Astrocyte of the hippocampus (primary cell): Measurements from ENCODE around the gene SLC4A1AP.

ENCODE experiments used
- DNase-seq: peaks from one replicate; pipeline ENCODE4 v3.0.0; 2011; ENCODE audit warnings: low read depth, low spot score

SLC4A1AP gene

DNA sequence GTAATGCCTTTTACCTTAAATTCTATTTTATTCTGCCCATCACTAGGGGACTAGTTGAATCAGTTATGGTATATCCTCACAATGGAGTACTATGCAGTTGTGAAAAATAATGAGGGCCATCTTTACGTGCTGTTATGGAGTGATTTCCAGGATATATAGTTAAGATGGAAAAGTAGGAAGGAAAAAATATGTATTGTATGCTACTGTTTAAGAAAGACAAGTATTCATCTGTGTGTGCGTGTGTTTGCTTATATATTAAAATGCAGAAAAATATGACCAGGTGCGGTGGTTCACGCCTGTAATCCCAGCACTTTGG lies 75.3 kb downstream of the SLC4A1AP start:
- DNase-seq = no peak

DNA sequence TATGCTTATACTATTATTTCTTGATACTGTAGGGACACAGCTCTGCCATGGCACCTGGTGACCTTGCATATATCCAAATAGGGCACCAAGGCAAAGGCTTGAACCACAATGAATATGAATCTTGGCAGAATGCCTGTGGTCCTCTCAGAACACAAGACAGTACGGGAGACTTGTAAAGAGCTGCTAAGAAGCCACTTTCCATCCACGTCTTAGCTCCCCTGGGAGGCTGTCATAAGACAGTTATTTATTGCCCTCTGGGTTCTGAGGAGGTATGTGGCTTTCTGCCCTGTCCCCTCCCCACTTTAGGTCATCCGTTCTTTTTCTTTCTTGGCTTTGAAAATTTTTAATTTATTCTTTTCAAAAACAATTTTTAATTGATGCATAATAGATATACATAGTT lies 78.0 kb downstream of the SLC4A1AP start:
- DNase-seq = no peak

DNA sequence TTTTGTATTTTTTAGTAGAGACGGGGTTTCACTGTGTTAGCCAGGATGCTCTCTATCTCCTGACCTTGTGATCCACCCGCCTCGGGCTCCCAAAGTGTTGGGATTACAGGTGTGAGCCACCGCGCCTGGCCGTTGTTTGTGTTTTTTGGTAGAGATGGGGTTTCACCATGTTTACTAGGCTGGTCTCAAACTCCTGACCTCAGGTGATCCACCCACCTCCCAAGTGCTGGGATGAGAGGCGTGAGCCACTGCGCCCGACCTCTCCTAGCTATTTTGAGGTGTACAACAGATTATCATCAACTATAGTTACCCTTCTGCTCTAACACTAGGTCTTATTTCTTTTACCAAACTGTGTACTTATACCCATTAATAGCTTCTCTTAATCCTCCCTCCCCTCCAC lies 78.9 kb downstream of the SLC4A1AP start:
- DNase-seq = no peak
